Karpas-422 (cell line): ENCODE results near the gene G2E3. TPM values are rescaled to one million over a fixed set of nuclear protein-coding genes. Genes with fewer than 3 reads are reported as not detected.
"Not testable (repeated sequence)": the region's sequence is repeated elsewhere in the genome, so short reads cannot be mapped to it uniquely, and the experiment has no call there.

Experiments
- DNase-seq: peaks from one replicate; pipeline ENCODE4 v3.0.0-alpha.2; 2015
- H2AFZ ChIP-seq: fragments of 200-600 bp; sonication (generic); 2 replicates; pipeline ENCODE4 v1.6.1; 2014; ENCODE audit warnings: antibody characterized with exemption, low read length, mixed read lengths
- H3K27ac ChIP-seq: fragments of 200-600 bp; sonication (generic); 2 replicates; pipeline ENCODE4 v1.5.1; 2014; ENCODE audit warnings: mild to moderate bottlenecking, low read length, moderate library complexity
- H3K27me3 ChIP-seq: fragments of 200-600 bp; sonication (generic); 2 replicates; pipeline ENCODE4 v1.6.1; 2014; ENCODE audit warnings: low read length, mixed read lengths
- H3K36me3 ChIP-seq: fragments of 200-600 bp; sonication (generic); 2 replicates; pipeline ENCODE4 v1.6.1; 2014; ENCODE audit warnings: low read length, mixed read lengths; ENCODE audit not compliant: insufficient read depth
- H3K4me1 ChIP-seq: fragments of 200-600 bp; sonication (generic); 2 replicates; pipeline ENCODE4 v1.6.1; 2014; ENCODE audit warnings: mild to moderate bottlenecking, low read length, mixed read lengths
- H3K4me2 ChIP-seq: fragments of 200-600 bp; sonication (generic); 2 replicates; pipeline ENCODE4 v1.6.1; 2014; ENCODE audit warnings: low read length, low read depth, mild to moderate bottlenecking; ENCODE audit not compliant: poor library complexity, severe bottlenecking
- H3K4me3 ChIP-seq: fragments of 200-600 bp; sonication (generic); 2 replicates; pipeline ENCODE4 v1.5.1; 2014; ENCODE audit warnings: mild to moderate bottlenecking, antibody characterized with exemption, low read length, mixed read lengths
- H3K79me2 ChIP-seq: fragments of 200-600 bp; sonication (generic); 2 replicates; pipeline ENCODE4 v1.6.1; 2014; ENCODE audit warnings: mild to moderate bottlenecking, low read length, mixed read lengths
- H3K9ac ChIP-seq: fragments of 200-600 bp; sonication (generic); 2 replicates; pipeline ENCODE4 v1.6.0; 2014; ENCODE audit warnings: low read length
- H3K9me2 ChIP-seq: fragments of 200-600 bp; sonication (generic), shearing (Covaris generic); replicated peaks from 2 replicates; pipeline ENCODE4 v1.6.0; 2014; ENCODE audit warnings: mild to moderate bottlenecking, low read length, moderate library complexity; ENCODE audit not compliant: insufficient read depth
- H3K9me3 ChIP-seq: fragments of 300-700, 200-600 bp; sonication (generic); 2 replicates; pipeline ENCODE4 v1.6.1; 2014; ENCODE audit warnings: low read length, mixed read lengths
- H4K20me1 ChIP-seq: fragments of 200-600 bp; sonication (generic); 2 replicates; pipeline ENCODE4 v1.6.1; 2014; ENCODE audit warnings: mild to moderate bottlenecking, antibody characterized with exemption, low read length, low read depth; ENCODE audit not compliant: insufficient read depth
- total RNA-seq: library from RNA; depleted of rRNA; stranded (reverse); fragments of >200 nt; shearing (Covaris generic); gene quantifications from 2 replicates; pipeline ENCODE4 v1.2.3, GENCODE V29; 2014; ENCODE audit warnings: low replicate concordance

G2E3 gene
- total RNA-seq, 1 experiment from 2014 or later = 54.3 TPM

DNA sequence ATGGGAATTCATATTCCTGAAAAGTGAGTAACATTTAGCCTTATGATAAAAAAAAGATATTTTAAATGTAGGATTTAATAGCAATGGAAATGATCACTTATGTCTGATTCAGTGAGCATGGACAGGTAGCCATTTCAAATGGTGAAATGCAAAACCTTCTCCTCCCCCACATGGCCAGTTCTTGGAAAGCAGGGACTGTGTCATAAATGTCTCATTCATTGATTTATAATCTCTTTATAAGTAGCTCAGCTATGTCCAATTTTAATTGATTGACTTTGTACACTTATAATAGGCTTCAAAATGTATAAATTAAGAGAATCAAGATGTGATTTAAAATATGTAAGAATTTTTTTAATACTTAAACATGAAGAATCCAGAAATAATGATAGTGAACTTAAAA is 38.5 kb downstream of the G2E3 start:
- Histone ChIP-seq H2AFZ (no peak overlapping the region), H3K9me3 (no peaks in the 10 kb centered on the region), H3K9ac (no peak overlapping the region), H3K4me1 (no peaks in the 10 kb centered on the region), H3K79me2 (peaks cover 75% of the 10 kb centered on the region), H4K20me1 (no peaks in the 10 kb centered on the region), H3K4me3 (no peak overlapping the region), H3K4me2 (no peak overlapping the region), H3K36me3 (peaks cover 72% of the 10 kb centered on the region), H3K27me3 (no peaks in the 10 kb centered on the region), H3K27ac (no peak overlapping the region), H3K9me2 (no peaks in the 10 kb centered on the region)
- DNase-seq = no peak

- Histone ChIP-seq H3K9ac (no peak overlapping the region), H3K4me2 (no peak overlapping the region), H3K79me2 (peaks cover 61% of the 10 kb centered on the region), H3K36me3 (peaks cover 81% of the 10 kb centered on the region), H3K4me3 (no peak overlapping the region), H3K9me3 (no peaks in the 10 kb centered on the region), H3K4me1 (no peaks in the 10 kb centered on the region), H3K9me2 (no peaks in the 10 kb centered on the region), H3K27ac (no peak overlapping the region), H4K20me1 (no peaks in the 10 kb centered on the region), H2AFZ (no peak overlapping the region), H3K27me3 (no peaks in the 10 kb centered on the region)
- DNase-seq = no peak
These were observed 42.3 kb downstream of the G2E3 start for GRCh38 chr14:30600922-30601918.

- H2AFZ ChIP-seq = no peak overlapping the region
- no peak overlapping the region for H3K4me2 ChIP-seq
- H3K27ac ChIP-seq = no peak overlapping the region
- no peak for DNase-seq
- no peaks in the 10 kb centered on the region for H3K27me3 ChIP-seq
- H3K9me2 ChIP-seq = no peaks in the 10 kb centered on the region
- H3K9ac ChIP-seq = no peak overlapping the region
- H3K4me1 ChIP-seq = no peaks in the 10 kb centered on the region
- H3K79me2 ChIP-seq = peaks cover 52% of the 10 kb centered on the region
- no peak overlapping the region for H3K4me3 ChIP-seq
- peaks cover 82% of the 10 kb centered on the region for H3K36me3 ChIP-seq
- no peaks in the 10 kb centered on the region for H3K9me3 ChIP-seq
- no peaks in the 10 kb centered on the region for H4K20me1 ChIP-seq
These were observed 44.4 kb downstream of the G2E3 start for GRCh38 chr14:30603402-30603801.

DNA sequence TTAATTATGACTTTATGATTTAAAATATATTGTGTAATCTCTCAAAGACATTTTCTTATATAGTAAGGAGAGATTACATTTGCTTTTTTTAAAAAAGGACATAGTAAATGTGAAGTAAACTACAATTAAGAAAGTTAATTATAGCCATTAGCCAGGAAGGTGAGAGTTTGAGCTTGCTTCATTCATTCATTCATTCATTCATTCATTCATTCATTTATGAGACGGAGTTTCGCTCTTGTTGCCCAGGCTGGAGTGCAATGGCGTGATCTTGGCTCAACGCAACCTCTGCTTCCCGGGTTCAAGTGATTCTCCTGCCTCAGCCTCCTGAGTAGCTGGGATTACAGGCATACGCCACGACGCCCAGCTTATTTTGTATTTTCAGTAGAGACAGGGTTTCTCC is 45.7 kb downstream of the G2E3 start:
- H3K9me2 ChIP-seq, H2AFZ ChIP-seq, H3K27me3 ChIP-seq, H3K9ac ChIP-seq, H3K4me1 ChIP-seq, H3K4me2 ChIP-seq, H3K9me3 ChIP-seq, H3K4me3 ChIP-seq, DNase-seq, H3K27ac ChIP-seq, H4K20me1 ChIP-seq: not testable (repeated sequence)
- peaks cover 52% of the 10 kb centered on the region for H3K79me2 ChIP-seq
- H3K36me3 ChIP-seq = peaks cover 87% of the 10 kb centered on the region

- Histone ChIP-seq H3K36me3 (peaks cover 85% of the 10 kb centered on the region), H3K27ac (no peak overlapping the region), H3K79me2 (peaks cover 55% of the 10 kb centered on the region), H3K4me1 (no peaks in the 10 kb centered on the region), H2AFZ (no peak overlapping the region), H3K9me2 (no peaks in the 10 kb centered on the region), H4K20me1 (no peaks in the 10 kb centered on the region), H3K9ac (no peak overlapping the region), H3K4me3 (no peak overlapping the region), H3K4me2 (no peak overlapping the region), H3K9me3 (no peaks in the 10 kb centered on the region), H3K27me3 (no peaks in the 10 kb centered on the region)
- no peak for DNase-seq
These were observed 48.3 kb downstream of the G2E3 start for GRCh38 chr14:30607156-30607780.

DNA sequence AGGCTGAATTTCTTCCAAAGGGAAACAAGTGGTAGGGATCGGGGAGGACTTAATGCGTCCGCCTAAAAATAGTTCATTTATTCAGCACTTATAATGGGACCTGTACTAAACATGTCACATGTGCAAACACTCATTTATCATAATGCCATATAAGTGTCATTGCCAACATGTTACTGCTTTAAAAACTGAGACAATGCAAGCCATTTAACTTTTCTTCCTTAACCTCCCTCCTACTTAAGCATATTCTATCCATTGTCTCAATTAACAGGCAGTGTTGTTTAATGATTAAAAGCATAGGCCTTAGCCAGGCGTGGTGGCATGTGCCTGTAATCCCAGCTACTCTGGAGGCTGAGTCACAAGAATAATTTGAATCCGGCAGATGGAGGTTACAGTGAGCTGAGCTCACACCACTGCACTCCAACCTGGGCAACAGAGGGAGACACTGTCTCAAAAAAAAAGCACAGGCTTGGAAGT is 49.6 kb downstream of the G2E3 start:
- no peak overlapping the region for H3K9ac ChIP-seq
- no peak overlapping the region for H3K4me2 ChIP-seq
- H3K79me2 ChIP-seq = peaks cover 59% of the 10 kb centered on the region
- H4K20me1 ChIP-seq = no peaks in the 10 kb centered on the region
- H3K36me3 ChIP-seq = peaks cover 82% of the 10 kb centered on the region
- no peaks in the 10 kb centered on the region for H3K9me3 ChIP-seq
- H3K4me3 ChIP-seq = no peak overlapping the region
- no peak overlapping the region for H3K27ac ChIP-seq
- H3K4me1 ChIP-seq = no peaks in the 10 kb centered on the region
- H3K9me2 ChIP-seq = no peaks in the 10 kb centered on the region
- no peak overlapping the region for H2AFZ ChIP-seq
- DNase-seq = no peak
- no peaks in the 10 kb centered on the region for H3K27me3 ChIP-seq

- no peaks in the 10 kb centered on the region for H3K9me2 ChIP-seq
- H2AFZ ChIP-seq = no peak overlapping the region
These were observed 51.9 kb downstream of the G2E3 start for GRCh38 chr14:30610787-30611343.

DNA sequence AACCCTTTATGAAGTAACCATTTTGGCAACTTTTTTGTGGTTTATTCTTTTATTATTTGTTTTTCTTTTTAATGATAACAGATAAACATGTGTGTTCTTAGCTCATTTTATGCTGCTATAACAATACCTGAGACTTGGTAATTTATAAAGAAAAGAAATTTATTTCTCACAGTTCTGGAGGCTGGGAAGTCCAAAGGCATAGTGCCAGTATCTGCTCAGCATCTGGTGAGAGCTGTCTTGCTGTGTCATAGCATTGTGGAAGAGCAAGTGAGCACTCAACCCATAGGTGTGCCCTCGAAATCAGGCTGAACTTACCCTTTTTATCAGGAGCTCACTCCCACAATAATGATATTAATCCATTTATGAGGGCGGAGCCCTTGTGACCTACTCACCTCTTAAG is 55.2 kb downstream of the G2E3 start:
- no peaks in the 10 kb centered on the region for H3K9me3 ChIP-seq
- H3K9ac ChIP-seq = no peak overlapping the region
- H2AFZ ChIP-seq = no peak overlapping the region

More at GRCh38 chr14:30610787-30611343, 51.9 kb downstream of the G2E3 start:
- H3K27ac ChIP-seq = no peak overlapping the region
- H3K9me3 ChIP-seq = no peaks in the 10 kb centered on the region
- no peaks in the 10 kb centered on the region for H3K4me1 ChIP-seq
- peaks cover 83% of the 10 kb centered on the region; the same call in 1 of the 2 replicates for H3K36me3 ChIP-seq
- H4K20me1 ChIP-seq = no peaks in the 10 kb centered on the region
- DNase-seq = peak; percentile 75
- H3K4me2 ChIP-seq = no peak overlapping the region
- H3K9ac ChIP-seq = no peak overlapping the region
- peaks cover 56% of the 10 kb centered on the region for H3K79me2 ChIP-seq
- no peaks in the 10 kb centered on the region for H3K27me3 ChIP-seq
- H3K4me3 ChIP-seq = no peak overlapping the region

More for the DNA sequence above, 55.2 kb downstream of the G2E3 start:
- H3K4me2 ChIP-seq = no peak overlapping the region
- H3K36me3 ChIP-seq = peaks cover 70% of the 10 kb centered on the region; the same call in 1 of the 2 replicates
- H3K27me3 ChIP-seq = no peaks in the 10 kb centered on the region
- peaks cover 47% of the 10 kb centered on the region for H3K79me2 ChIP-seq
- no peak for DNase-seq
- H4K20me1 ChIP-seq = no peaks in the 10 kb centered on the region
- no peak overlapping the region for H3K4me3 ChIP-seq
- H3K4me1 ChIP-seq = peaks cover 22% of the 10 kb centered on the region
- no peak overlapping the region for H3K27ac ChIP-seq
- no peaks in the 10 kb centered on the region for H3K9me2 ChIP-seq
